ENCODE data around the gene CLCNKB.
"Not testable (repeated sequence)": the region's sequence is repeated elsewhere in the genome, so short reads cannot be mapped to it uniquely, and the experiment has no call there.

CLCNKB gene

DNA sequence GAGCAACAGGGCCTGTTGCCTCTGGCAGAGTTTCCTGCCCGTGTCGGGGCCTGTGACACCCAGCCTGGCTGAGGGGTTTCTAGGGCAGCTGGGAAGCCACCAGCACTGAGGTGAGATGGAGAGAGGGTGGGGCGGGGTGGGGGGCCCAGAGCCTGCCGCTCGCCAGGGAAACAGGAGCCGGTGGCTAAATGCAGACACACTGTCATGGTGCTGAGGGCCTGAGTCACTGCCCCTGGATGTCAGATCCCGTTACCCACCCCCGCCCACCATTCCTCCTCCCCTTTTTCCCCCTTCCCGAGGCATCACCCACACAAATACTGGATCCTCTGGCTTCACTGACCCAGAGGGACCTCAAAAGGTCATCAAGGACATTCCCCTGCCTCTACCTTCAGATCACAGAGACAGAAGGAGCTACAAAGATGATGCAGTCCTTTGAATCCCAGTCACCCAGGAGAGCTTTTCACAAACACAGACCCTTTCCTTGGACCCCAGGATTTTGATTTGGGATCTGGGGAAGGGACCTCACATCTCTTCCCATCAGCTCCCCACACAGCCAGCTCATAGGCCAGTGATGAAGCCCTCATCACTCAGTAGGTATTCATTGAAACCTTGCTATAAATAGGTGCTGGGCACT, 23.8 kb upstream of the CLCNKB start:
- in situ Hi-C loops (cut with MboI; ENCODE audit: low pct_unique_long_range_greater_than_20kb, low sequenced_read_pairs, unreplicated experiment), result no loop called here
- no peak for DNase-seq (ENCODE audit: low spot score)
- TF ChIP-seq, protein P1, sequence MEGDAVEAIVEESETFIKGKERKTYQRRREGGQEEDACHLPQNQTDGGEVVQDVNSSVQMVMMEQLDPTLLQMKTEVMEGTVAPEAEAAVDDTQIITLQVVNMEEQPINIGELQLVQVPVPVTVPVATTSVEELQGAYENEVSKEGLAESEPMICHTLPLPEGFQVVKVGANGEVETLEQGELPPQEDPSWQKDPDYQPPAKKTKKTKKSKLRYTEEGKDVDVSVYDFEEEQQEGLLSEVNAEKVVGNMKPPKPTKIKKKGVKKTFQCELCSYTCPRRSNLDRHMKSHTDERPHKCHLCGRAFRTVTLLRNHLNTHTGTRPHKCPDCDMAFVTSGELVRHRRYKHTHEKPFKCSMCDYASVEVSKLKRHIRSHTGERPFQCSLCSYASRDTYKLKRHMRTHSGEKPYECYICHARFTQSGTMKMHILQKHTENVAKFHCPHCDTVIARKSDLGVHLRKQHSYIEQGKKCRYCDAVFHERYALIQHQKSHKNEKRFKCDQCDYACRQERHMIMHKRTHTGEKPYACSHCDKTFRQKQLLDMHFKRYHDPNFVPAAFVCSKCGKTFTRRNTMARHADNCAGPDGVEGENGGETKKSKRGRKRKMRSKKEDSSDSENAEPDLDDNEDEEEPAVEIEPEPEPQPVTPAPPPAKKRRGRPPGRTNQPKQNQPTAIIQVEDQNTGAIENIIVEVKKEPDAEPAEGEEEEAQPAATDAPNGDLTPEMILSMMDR (IDR thresholded peaks at IDR 0.05; ENCODE audit: extremely low read depth, insufficient read depth, missing control alignments), result no peak

GRCh38 chr1:16020325-16020724, 23.3 kb upstream of the CLCNKB start:
- DNase-seq (ENCODE audit: low spot score), result no peak
- in situ Hi-C loops (cut with MboI; ENCODE audit: low pct_unique_long_range_greater_than_20kb, low sequenced_read_pairs, unreplicated experiment), result no loop called here
- TF ChIP-seq, protein P1 (IDR thresholded peaks at IDR 0.05; ENCODE audit: extremely low read depth, insufficient read depth, missing control alignments), result no peak

GRCh38 chr1:16020878-16021277, 22.7 kb upstream of the CLCNKB start:
- DNase-seq (ENCODE audit: low spot score); in situ Hi-C loops (cut with MboI; ENCODE audit: low pct_unique_long_range_greater_than_20kb, low sequenced_read_pairs, unreplicated experiment): not testable (repeated sequence)

- no peak for DNase-seq (ENCODE audit: low spot score)
- in situ Hi-C loops (cut with MboI; ENCODE audit: low pct_unique_long_range_greater_than_20kb, low sequenced_read_pairs, unreplicated experiment), result no loop called here
- TF ChIP-seq, protein P1 (IDR thresholded peaks at IDR 0.05; ENCODE audit: extremely low read depth, insufficient read depth, missing control alignments), result no peak
These were observed 21.9 kb upstream of the CLCNKB start, which contains the start of gene CLCNKA for GRCh38 chr1:16021681-16022080. Gene CLCNKA, plus strand, starts transcription at chr1:16022036. Its CDS starts 584 bp downstream, at chr1:16022620.

- in situ Hi-C loops (cut with MboI; ENCODE audit: low pct_unique_long_range_greater_than_20kb, low sequenced_read_pairs, unreplicated experiment), result no loop called here
- TF ChIP-seq, protein P1 (IDR thresholded peaks at IDR 0.05; ENCODE audit: extremely low read depth, insufficient read depth, missing control alignments), result no peak
- DNase-seq (ENCODE audit: low spot score), result no peak
These were observed 21.2 kb upstream of the CLCNKB start for GRCh38 chr1:16022393-16022792.

- TF ChIP-seq, protein P1 (IDR thresholded peaks at IDR 0.05; ENCODE audit: extremely low read depth, insufficient read depth, missing control alignments), result no peak
- DNase-seq (ENCODE audit: low spot score), result no peak
These were observed 20.4 kb upstream of the CLCNKB start for GRCh38 chr1:16023050-16023653.

GRCh38 chr1:16026302-16026701, 17.3 kb upstream of the CLCNKB start:
- in situ Hi-C loops (cut with MboI; ENCODE audit: low pct_unique_long_range_greater_than_20kb, low sequenced_read_pairs, unreplicated experiment); DNase-seq (ENCODE audit: low spot score): not testable (repeated sequence)

More at GRCh38 chr1:16023050-16023653, 20.4 kb upstream of the CLCNKB start:
- in situ Hi-C loops (cut with MboI; ENCODE audit: low pct_unique_long_range_greater_than_20kb, low sequenced_read_pairs, unreplicated experiment), result no loop called here

Data from GM13977 (cell line).